Neural progenitor cell (in vitro differentiated cells): ENCODE measurements around the gene KRT33A. TPM values are rescaled to one million over a fixed set of nuclear protein-coding genes. Genes with fewer than 3 reads are reported as not detected.

Experiments
- DNase-seq: peaks from one replicate; pipeline ENCODE4 v3.0.0-alpha.2; 2016; ENCODE audit warnings: low spot score
- H2AFZ ChIP-seq: fragments of 200-600 bp; sonication (generic); replicated peaks from 2 replicates; pipeline ENCODE4 v1.6.1; 2016; ENCODE audit warnings: antibody characterized with exemption
- H3F3A ChIP-seq: fragments of 200-600 bp; sonication (generic); 2 replicates; pipeline ENCODE4 v1.6.1; 2016; ENCODE audit warnings: antibody characterized with exemption, low read depth
- H3K27ac ChIP-seq: fragments of 200-600 bp; sonication (generic); 2 replicates; pipeline ENCODE4 v1.5.1; 2016; ENCODE audit warnings: mild to moderate bottlenecking
- H3K27me3 ChIP-seq: fragments of 200-600 bp; sonication (generic); 2 replicates; pipeline ENCODE4 v1.6.1; 2016; ENCODE audit warnings: mild to moderate bottlenecking, moderate library complexity
- H3K36me3 ChIP-seq: fragments of 200-600 bp; sonication (generic); 2 replicates; pipeline ENCODE4 v1.5.1; 2016
- H3K4me1 ChIP-seq: fragments of 200-600 bp; sonication (generic); 2 replicates; pipeline ENCODE4 v1.6.1; 2016; ENCODE audit warnings: mixed run types
- H3K4me2 ChIP-seq: fragments of 200-600 bp; sonication (generic); 2 replicates; pipeline ENCODE4 v1.6.1; 2016
- H3K4me3 ChIP-seq: fragments of 200-600 bp; sonication (generic); 2 replicates; pipeline ENCODE4 v1.5.1; 2016
- H3K79me2 ChIP-seq: fragments of 200-600 bp; sonication (generic); 2 replicates; pipeline ENCODE4 v1.6.1; 2016; ENCODE audit warnings: low read depth
- H3K9ac ChIP-seq: fragments of 200-600 bp; sonication (generic); 2 replicates; pipeline ENCODE4 v1.6.1; 2016
- H3K9me3 ChIP-seq: fragments of 200-600 bp; sonication (generic); 2 replicates; pipeline ENCODE4 v1.5.1; 2016; ENCODE audit warnings: low read depth
- H4K20me1 ChIP-seq: fragments of 200-600 bp; sonication (generic); 2 replicates; pipeline ENCODE4 v1.6.1; 2016; ENCODE audit warnings: low read depth
- H3K27ac Mint-ChIP-seq: 3 replicates; pipeline ENCODE4 v1.8.0; 2021; ENCODE audit warnings: mixed read lengths
- H3K27me3 Mint-ChIP-seq: 2 replicates; pipeline ENCODE4 v1.8.0; 2022; ENCODE audit warnings: low read depth, mild to moderate bottlenecking, inconsistent platforms, moderate library complexity, mixed read lengths; ENCODE audit not compliant: insufficient read depth
- H3K36me3 Mint-ChIP-seq: 3 replicates; pipeline ENCODE4 v1.8.0; 2021; ENCODE audit warnings: mixed read lengths
- H3K4me1 Mint-ChIP-seq: 3 replicates; pipeline ENCODE4 v1.8.0; 2021; ENCODE audit warnings: mixed read lengths
- H3K4me3 Mint-ChIP-seq: 3 replicates; pipeline ENCODE4 v1.8.0; 2021; ENCODE audit warnings: mild to moderate bottlenecking, moderate library complexity, mixed read lengths
- H3K9me3 Mint-ChIP-seq: 3 replicates; pipeline ENCODE4 v1.8.0; 2020; ENCODE audit warnings: mixed read lengths
- EZH2 ChIP-seq: fragments of 200-600 bp; sonication (generic); IDR thresholded peaks from 2 replicates; pipeline ENCODE4 v1.6.1; 2017; ENCODE audit warnings: antibody characterized with exemption, mild to moderate bottlenecking, moderate library complexity
- EZH2phosphoT487 ChIP-seq: fragments of 200-600 bp; sonication (generic); IDR thresholded peaks from 2 replicates; pipeline ENCODE4 v1.6.1; 2017; ENCODE audit warnings: antibody characterized with exemption
- total RNA-seq: library from RNA; depleted of rRNA; stranded (reverse); fragments of >200 nt; gene quantifications from 2 replicates; pipeline ENCODE4 v1.2.3, GENCODE V29; 2015; ENCODE audit warnings: low replicate concordance
- TF ChIP-seq, protein P1 (sequence below): fragments of 200-600 bp; sonication (generic); IDR thresholded peaks from 2 replicates; pipeline ENCODE4 v1.5.1; 2017; ENCODE audit warnings: antibody characterized with exemption, mild to moderate bottlenecking

KRT33A gene
- total RNA-seq, 1 donor from 2014 or later = not detected

- H3K36me3 ChIP-seq = no peaks in the 10 kb centered on the region
- H3F3A ChIP-seq = no peaks in the 10 kb centered on the region
- no peaks in the 10 kb centered on the region for H3K27me3 ChIP-seq
- peak overlapping the region; percentile 17 for H2AFZ ChIP-seq
- peaks cover 3% of the 10 kb centered on the region for H3K4me1 ChIP-seq
- Mint-ChIP-seq H3K27me3 (peaks cover 4% of the 10 kb centered on the region), H3K9me3 (no peaks in the 10 kb centered on the region), H3K4me3 (no peak overlapping the region), H3K4me1 (no peaks in the 10 kb centered on the region), H3K36me3 (no peaks in the 10 kb centered on the region), H3K27ac (no peak overlapping the region)
- H3K4me3 ChIP-seq = no peak overlapping the region
- H4K20me1 ChIP-seq = no peaks in the 10 kb centered on the region
- TF ChIP-seq EZH2phosphoT487 = no peak
- TF ChIP-seq, protein P1, sequence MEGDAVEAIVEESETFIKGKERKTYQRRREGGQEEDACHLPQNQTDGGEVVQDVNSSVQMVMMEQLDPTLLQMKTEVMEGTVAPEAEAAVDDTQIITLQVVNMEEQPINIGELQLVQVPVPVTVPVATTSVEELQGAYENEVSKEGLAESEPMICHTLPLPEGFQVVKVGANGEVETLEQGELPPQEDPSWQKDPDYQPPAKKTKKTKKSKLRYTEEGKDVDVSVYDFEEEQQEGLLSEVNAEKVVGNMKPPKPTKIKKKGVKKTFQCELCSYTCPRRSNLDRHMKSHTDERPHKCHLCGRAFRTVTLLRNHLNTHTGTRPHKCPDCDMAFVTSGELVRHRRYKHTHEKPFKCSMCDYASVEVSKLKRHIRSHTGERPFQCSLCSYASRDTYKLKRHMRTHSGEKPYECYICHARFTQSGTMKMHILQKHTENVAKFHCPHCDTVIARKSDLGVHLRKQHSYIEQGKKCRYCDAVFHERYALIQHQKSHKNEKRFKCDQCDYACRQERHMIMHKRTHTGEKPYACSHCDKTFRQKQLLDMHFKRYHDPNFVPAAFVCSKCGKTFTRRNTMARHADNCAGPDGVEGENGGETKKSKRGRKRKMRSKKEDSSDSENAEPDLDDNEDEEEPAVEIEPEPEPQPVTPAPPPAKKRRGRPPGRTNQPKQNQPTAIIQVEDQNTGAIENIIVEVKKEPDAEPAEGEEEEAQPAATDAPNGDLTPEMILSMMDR = no peak
- TF ChIP-seq EZH2 = no peak
- H3K9me3 ChIP-seq = no peaks in the 10 kb centered on the region
- no peak overlapping the region for H3K9ac ChIP-seq
- no peaks in the 10 kb centered on the region for H3K79me2 ChIP-seq
- DNase-seq = no peak
- no peak overlapping the region for H3K4me2 ChIP-seq
- no peak overlapping the region for H3K27ac ChIP-seq
Measured at GRCh38 chr17:41304091-41304490, 46.5 kb downstream of the KRT33A start.

DNA sequence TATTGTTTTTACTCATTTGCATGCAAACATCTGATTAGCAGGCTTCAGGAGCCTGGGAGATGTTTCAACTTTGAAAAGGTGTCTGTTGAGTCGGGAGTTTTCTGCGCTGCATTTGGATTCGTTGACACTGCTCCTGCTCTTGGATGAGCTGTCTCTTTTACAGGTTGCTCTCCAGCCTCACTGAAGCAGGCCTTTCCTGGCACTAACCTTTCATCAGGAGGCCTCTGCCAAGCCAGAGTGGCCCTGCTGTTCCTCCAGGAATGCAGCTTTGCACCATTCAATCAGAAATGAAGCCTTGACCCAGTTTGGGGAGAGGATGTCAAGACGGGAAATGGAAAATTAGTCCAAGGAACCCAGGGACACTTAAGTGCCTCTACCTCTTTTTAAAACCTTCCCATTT lies 47.6 kb downstream of the KRT33A start:
- no peaks in the 10 kb centered on the region for H3K36me3 Mint-ChIP-seq
- Histone ChIP-seq H3K4me3 (no peak overlapping the region), H3K36me3 (no peaks in the 10 kb centered on the region), H3K9me3 (no peaks in the 10 kb centered on the region), H3K4me1 (peaks cover 3% of the 10 kb centered on the region), H4K20me1 (no peaks in the 10 kb centered on the region), H3K9ac (no peak overlapping the region), H3K27me3 (no peaks in the 10 kb centered on the region), H3K79me2 (no peaks in the 10 kb centered on the region), H2AFZ (no peak overlapping the region), H3K4me2 (no peak overlapping the region), H3F3A (no peaks in the 10 kb centered on the region), H3K27ac (no peak overlapping the region)
- H3K27ac Mint-ChIP-seq = no peak overlapping the region
- no peak overlapping the region for H3K4me3 Mint-ChIP-seq
- TF ChIP-seq EZH2 (no peak), EZH2phosphoT487 (no peak)
- TF ChIP-seq, protein P1 = no peak
- no peaks in the 10 kb centered on the region for H3K9me3 Mint-ChIP-seq
- no peak for DNase-seq
- no peaks in the 10 kb centered on the region for H3K4me1 Mint-ChIP-seq
- H3K27me3 Mint-ChIP-seq = peaks cover 4% of the 10 kb centered on the region

- H3K4me3 Mint-ChIP-seq = no peak within 1 kb of the TSS
- no peak within 1 kb of the TSS for H2AFZ ChIP-seq
- H3K36me3 ChIP-seq = no peaks in the 10 kb centered on the region
- no peak for DNase-seq
- no peak within 1 kb of the TSS for H3K4me3 ChIP-seq
- no peaks in the 10 kb centered on the region for H3K27me3 ChIP-seq
- H3K36me3 Mint-ChIP-seq = no peaks in the 10 kb centered on the region
- no peak within 1 kb of the TSS for H3K4me2 ChIP-seq
- no peaks in the 10 kb centered on the region for H3F3A ChIP-seq
- H4K20me1 ChIP-seq = no peaks in the 10 kb centered on the region
- H3K27me3 Mint-ChIP-seq = peaks cover 4% of the 10 kb centered on the region
- H3K9ac ChIP-seq = no peak within 1 kb of the TSS
- no peak within 1 kb of the TSS for H3K27ac ChIP-seq
- no peaks in the 10 kb centered on the region for H3K4me1 Mint-ChIP-seq
- TF ChIP-seq EZH2phosphoT487 = no peak
- no peak for TF ChIP-seq EZH2
- TF ChIP-seq, protein P1 = no peak
- H3K9me3 Mint-ChIP-seq = no peaks in the 10 kb centered on the region
- H3K27ac Mint-ChIP-seq = no peak within 1 kb of the TSS
- no peaks in the 10 kb centered on the region for H3K79me2 ChIP-seq
- no peaks in the 10 kb centered on the region for H3K9me3 ChIP-seq
- no peaks in the 10 kb centered on the region for H3K4me1 ChIP-seq
Measured at GRCh38 chr17:41301916-41302901, 48.4 kb downstream of the KRT33A start, which contains the start of gene KRTAP29-1. KRTAP29-1 (minus strand) TSS chr17:41302851; CDS start chr17:41302851, 0 bp downstream.
